GM21786 (cell line): ENCODE data around the gene ZFYVE1.
"Not testable (repeated sequence)": the region's sequence is repeated elsewhere in the genome, so short reads cannot be mapped to it uniquely, and the experiment has no call there.

Source experiments
- ATAC-seq: cut with Tn5 transposase; IDR thresholded peaks from one replicate; pipeline ENCODE4 v1.9.1; 2021; ENCODE audit not compliant: unreplicated experiment

The ZFYVE1 gene

GRCh38 chr14:73026845-73027542 lies at the start of gene ZFYVE1:
Gene ZFYVE1, minus strand, starts transcription at chr14:73027106. Its CDS starts 2,598 bp downstream, at chr14:73024508.
- ATAC-seq = peak; percentile 99

GRCh38 chr14:73069585-73069984 lies 42.7 kb upstream of the ZFYVE1 start:
- ATAC-seq = no peak

- peak; percentile 18 for ATAC-seq
These were observed 32.2 kb upstream of the ZFYVE1 start for GRCh38 chr14:73058922-73059673.

GRCh38 chr14:73058224-73058921 lies 31.5 kb upstream of the ZFYVE1 start, which contains the start of gene RBM25:
Gene RBM25, plus strand, starts transcription at chr14:73058534. Its CDS starts 13,108 bp downstream, at chr14:73071642.
- ATAC-seq = peak; percentile 89

GRCh38 chr14:73057944-73058223 lies 31.0 kb upstream of the ZFYVE1 start:
- ATAC-seq = no peak

- ATAC-seq = no peak
These were observed 28.3 kb upstream of the ZFYVE1 start for GRCh38 chr14:73055251-73055650.

GRCh38 chr14:73049428-73049827 lies 22.5 kb upstream of the ZFYVE1 start:
- ATAC-seq = no peak

- ATAC-seq = no peak
These were observed 20.9 kb upstream of the ZFYVE1 start for GRCh38 chr14:73047808-73048207.

GRCh38 chr14:73036706-73037450 lies 10.0 kb upstream of the ZFYVE1 start:
- ATAC-seq = not testable (repeated sequence)

GRCh38 chr14:73027984-73028383 lies 1.1 kb upstream of the ZFYVE1 start:
- ATAC-seq = no peak

- no peak for ATAC-seq
These were observed 640 bp upstream of the ZFYVE1 start for GRCh38 chr14:73027546-73027945.

GRCh38 chr14:73026243-73026844 lies 562 bp downstream of the ZFYVE1 start:
- ATAC-seq = no peak

GRCh38 chr14:73025544-73025943 lies 1.4 kb downstream of the ZFYVE1 start:
- ATAC-seq = no peak

- ATAC-seq = no peak
These were observed 4.9 kb downstream of the ZFYVE1 start for GRCh38 chr14:73022051-73022450.

- ATAC-seq = not testable (repeated sequence)
These were observed 10.9 kb downstream of the ZFYVE1 start for GRCh38 chr14:73016011-73016410.

GRCh38 chr14:73015552-73015951 lies 11.4 kb downstream of the ZFYVE1 start:
- not testable (repeated sequence) for ATAC-seq

- peak; percentile 95 for ATAC-seq
These were observed 12.8 kb downstream of the ZFYVE1 start for GRCh38 chr14:73014105-73014504.

GRCh38 chr14:73011189-73011588 lies 15.7 kb downstream of the ZFYVE1 start:
- ATAC-seq = not testable (repeated sequence)

GRCh38 chr14:73008501-73008900 lies 18.4 kb downstream of the ZFYVE1 start:
- ATAC-seq = no peak

- no peak for ATAC-seq
These were observed 19.1 kb downstream of the ZFYVE1 start for GRCh38 chr14:73007835-73008234.

GRCh38 chr14:73004641-73005040 lies 22.3 kb downstream of the ZFYVE1 start:
- ATAC-seq = not testable (repeated sequence)
